HG03575 (cell line): ENCODE results near the gene FOXO1.

ENCODE experiments used
- ATAC-seq: cut with Tn5 transposase; IDR thresholded peaks from one replicate; pipeline ENCODE4 v1.9.1; 2021; ENCODE audit not compliant: unreplicated experiment, insufficient number of reproducible peaks, low FRiP score; ENCODE audit errors: extremely low read depth

The FOXO1 gene

DNA sequence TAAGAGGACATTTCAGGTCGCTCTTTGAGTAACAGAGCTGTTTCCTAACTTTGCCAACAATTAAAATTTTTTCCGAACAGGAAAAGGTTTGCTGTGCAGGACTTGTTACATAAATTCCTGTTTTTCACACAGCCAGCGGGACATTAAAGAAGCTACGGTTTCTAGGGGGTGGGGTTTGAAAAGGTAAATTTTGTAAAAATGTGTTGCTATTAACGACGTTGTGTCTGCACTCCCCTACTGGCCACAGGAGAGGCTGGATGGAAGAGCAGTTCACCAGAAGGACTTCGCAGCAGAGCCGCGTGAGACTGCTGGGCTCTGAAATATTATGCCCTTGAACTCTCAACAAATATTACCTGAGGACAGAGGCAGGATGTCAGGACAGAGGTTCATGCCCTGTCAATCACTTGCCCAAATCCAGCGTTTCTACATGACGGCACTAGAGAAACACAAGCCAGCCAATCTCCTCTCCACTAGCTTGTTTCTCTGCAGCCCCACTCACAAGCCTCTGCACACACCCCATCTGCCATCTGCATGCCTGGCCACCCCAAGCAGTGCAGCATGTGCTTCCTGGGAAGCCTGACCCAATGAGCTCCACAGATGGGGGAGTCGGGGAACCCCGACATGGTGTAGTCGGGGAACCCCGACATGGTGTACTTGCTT lies 102.0 kb downstream of the FOXO1 start:
- ATAC-seq, result no peak

DNA sequence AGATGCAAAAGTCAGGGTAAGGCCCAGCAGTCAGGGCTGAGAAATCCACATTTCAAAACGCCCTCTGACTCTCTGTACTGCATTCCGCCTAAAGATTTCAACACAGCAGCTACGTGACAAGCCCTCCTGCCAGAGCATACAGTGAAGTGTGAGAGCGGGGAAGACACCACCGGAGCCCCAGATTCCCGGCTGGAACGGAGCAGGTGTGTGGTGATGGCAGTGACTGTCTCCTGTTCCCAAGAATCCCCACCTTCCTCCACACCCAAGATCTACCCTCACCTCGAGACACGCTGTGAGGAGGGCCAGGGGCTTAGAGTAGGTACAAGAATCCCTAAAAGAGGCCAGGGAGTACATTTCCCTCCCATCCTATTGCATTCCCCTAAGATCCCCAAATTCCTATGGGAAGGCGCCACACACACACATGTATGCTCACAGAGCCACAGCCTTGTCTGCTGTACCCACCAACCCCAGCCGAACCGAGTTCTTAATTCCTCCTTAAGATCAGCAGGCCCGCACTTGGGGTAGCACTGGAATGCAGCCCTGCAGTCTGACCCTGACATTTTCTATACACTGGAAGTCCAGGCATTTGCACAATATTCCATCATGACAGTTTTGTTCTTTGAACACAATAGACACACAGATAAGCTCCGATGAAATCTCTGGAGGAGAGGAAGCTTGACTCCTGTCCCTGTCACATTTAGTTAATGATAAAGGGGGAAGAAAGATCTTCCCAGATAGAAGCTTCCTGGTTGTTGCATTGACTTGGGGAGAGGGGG lies 102.9 kb downstream of the FOXO1 start:
- ATAC-seq, result no peak

DNA sequence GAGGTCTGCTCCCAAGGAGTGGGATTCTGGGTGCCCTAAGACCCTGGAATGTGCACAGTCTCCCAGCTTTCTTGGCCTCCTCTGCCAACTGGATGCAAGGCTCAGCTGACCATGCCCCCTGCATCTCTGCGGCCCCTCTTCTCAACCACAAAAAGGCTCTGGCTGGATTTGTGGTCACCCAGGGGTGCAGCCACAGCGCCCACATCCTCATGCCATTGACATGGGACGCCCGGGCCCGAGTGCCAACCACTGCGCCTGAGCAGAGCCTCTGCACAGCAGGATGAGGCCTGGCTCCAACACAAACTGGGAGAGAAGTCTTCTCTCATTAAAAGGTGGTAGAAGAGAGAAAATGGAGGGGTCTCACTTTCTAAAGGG lies 103.5 kb downstream of the FOXO1 start:
- no peak for ATAC-seq

DNA sequence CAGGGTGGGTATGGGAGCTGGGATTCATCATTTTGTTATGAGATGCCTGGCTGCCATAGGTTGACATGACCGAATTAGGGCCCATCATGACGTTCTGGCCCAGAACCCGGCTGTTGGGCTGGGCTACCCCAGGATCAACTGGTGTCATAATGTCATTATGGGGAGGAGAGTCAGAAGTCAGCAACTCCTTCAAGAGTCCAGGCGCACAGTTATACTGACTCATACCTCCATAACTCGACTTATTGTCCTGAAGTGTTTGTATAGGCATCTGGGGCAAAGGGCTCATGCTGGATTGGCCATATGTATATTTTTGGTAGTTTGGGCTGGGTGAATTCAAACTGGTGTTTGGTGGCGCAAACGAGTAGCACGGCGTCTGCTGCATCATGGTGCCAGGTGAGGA lies 106.5 kb downstream of the FOXO1 start:
- no peak for ATAC-seq

DNA sequence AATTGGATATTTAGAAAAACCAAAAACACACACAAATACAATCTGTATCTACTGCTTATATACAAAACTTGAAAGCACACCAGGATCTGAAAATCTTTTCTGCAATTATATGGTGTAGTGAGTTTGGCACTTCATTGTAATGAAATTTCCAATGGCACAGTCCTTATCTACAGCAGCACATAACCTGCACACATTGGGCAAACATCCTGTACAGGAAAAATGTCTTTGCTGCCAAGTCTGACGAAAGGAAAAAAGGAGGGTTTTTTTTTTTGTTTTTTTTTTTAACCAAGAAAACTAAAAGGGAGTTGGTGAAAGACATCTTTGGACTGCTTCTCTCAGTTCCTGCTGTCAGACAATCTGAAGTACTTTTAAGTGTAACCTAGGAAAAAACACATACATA lies 107.8 kb downstream of the FOXO1 start:
- no peak for ATAC-seq

DNA sequence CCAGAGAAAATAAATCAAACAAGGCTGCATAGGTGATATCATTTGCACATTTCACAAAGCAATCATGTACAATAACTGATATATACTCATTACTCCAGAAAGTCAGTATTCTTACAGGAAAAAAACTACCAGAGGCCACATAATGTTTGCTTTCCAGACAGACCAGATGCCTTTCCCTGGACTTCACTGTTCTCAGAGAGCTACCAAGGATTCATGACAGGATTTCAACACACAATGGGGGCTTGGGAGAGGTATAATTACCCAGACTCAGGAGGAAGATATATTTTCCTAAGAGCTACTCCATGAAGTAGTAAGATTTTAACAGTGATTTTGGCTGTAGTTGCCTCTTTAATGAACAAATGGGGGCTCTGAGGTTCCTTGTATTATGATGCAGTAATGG lies 110.0 kb downstream of the FOXO1 start:
- ATAC-seq, result no peak

DNA sequence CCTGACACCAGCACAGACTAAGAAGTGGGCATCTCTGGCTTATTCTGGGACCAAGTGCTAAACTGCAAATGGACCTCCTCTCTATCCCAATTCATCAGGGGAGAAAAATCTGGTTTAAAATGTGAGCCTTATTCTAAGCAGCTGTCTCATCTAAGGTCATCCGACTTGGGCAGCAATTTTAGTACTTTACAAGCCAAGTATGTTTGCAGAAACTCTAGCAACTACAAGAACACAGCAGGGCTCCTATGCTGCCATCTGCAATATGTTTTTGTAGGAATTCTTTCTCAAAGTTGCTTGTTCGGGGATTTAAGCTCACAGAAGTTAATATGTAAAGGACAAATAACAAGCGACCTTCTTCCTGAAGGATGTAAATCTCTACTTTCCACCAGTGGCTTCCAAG lies 113.1 kb downstream of the FOXO1 start:
- no peak for ATAC-seq

DNA sequence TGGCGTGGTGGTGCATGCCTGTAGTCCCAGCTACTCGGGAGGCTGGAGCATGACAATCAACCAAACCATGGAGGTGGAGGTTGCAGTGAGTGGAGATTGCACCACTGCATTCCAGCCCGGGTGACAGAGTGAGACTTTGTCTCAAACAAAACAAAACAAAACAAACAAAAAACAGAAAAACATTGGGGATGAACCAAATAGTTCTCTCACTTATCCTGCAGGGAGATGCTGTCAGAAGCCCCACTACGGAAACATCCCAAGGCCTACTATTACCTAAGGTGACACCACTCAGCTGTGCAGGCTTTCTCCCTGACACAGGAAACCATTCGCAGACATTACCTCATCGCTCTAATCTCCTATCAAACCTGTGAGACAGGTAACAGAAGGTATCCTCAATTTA lies 113.5 kb downstream of the FOXO1 start:
- ATAC-seq, result no peak

DNA sequence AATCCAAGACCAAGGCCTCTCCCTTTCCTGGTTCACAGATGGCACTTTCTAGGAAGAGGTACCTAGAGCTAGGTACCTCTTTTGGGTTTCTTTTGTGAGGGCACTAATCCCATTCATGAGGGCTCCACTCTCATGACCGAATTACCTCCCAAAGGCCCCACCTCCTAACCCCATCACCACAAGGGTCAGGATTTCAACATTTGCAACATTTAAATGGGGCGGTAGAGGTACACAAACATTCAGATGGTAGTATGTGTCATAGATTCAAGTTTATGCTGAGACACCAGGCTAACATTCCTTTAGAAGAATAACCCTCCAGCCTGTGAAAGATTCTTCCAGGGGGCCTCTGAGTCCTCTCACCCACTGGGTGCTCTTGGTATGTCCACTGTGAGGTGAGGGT lies 116.3 kb downstream of the FOXO1 start:
- no peak for ATAC-seq

DNA sequence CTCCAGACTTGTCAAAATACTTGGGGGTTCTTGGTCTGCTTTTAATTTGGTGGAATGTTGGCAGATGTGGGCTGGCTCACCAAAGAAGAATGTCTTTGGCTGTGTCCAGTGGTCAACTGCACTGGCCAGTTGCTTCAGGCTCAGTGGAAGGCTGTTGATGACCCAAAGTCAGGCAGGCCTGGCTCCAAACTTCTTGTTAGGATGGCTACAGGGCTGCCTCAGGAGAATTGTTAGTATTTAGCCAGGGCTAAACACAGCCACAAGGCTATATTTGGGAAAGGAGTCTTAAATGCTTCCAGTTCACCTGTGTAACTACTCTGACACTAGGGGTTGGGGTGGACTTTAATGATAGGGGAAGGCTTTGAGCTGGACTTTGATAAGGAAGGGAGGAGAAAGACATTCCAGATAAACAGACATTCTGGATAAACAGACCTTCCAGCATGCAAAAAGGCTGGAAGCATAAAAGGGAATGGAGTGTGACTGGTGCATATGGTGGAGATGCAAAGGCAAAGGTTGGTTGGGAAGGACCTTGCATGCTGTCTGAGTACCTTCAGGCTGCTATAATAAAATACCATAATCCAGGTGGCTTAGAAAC lies 116.8 kb downstream of the FOXO1 start:
- no peak for ATAC-seq

DNA sequence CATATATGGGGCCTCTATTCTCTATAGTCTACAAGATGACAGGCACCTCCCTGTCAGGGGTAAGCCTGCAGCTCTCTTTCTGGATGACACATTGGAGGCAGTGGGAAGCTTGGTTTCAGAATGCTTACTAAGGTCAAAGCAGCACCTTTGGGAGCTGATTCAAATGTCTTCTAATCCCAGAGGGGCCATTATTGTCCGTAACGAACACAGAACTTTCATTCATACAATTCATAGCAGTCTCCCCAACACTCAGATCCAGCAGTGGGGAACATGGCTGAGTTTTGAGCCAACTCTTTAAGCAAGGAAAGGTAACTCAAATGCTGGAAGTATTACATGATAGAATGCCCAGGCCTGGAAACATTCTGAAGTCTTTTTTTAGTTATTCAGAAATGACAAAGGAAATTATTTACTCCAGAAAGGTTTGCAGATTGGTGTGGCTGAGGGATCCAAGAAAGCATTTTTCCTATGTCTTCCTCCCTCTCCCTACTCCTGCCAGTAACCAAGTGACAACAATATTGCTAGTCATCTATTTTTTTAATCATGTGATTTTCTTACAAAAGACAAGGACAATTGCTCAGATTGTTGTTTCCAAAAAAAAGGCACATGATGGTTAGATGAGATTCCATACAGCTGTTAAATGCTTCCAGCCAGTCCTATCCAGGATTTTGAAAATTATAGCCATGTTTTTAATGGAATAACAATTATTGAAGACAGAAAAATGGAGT lies 118.7 kb downstream of the FOXO1 start:
- no peak for ATAC-seq

DNA sequence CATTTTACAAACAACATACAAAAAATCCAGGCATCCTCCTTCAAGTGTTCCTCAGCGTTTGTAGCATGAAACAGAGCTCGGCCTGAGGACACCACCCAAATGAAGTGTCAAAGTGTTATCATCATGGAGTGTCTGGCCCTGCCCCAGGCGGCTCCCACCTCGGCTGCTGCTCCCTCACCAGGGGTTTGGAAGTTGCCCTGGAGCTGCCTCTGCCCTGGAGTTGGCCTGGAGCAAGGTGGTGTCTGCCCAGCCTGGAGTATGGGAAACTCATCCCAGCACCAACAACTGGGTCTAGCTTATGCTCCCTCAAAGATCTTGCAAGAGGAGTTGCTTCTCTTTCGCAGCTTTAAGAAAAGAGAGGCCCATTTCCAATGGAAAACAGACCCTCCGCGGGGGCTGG lies 120.4 kb downstream of the FOXO1 start:
- no peak for ATAC-seq

DNA sequence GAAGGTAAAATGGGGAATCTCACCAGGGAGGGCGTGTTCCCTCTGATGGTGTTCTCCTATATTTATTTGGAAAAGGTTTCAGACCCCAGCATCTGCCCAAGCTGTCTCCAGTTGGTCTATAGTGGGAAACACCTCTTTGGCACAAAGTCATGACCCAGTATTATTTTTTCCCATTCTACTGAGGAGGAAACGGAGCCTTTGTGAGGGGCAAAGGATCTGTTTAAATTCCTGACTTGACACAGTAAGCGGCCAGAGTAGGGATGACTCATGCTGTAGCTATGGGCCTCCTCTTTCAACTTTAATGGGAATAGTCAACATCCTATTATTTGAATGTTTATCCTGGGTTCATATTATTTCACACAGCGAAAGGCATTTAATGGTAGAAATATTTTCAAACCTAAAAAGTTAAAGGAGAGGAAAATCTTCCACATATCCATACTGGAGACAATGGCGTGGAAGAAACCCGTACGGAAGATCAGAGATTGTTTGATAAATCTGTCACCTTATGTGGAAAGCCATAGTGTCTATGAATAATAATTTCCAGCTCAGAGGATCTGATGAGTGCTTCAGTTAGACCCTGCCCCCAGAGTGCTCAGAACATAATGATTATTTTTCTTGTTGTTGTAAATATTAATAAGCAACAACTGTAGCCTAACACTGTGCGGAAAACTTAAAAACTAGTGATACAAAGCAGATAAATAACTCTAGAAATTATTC lies 126.0 kb downstream of the FOXO1 start:
- ATAC-seq, result no peak

DNA sequence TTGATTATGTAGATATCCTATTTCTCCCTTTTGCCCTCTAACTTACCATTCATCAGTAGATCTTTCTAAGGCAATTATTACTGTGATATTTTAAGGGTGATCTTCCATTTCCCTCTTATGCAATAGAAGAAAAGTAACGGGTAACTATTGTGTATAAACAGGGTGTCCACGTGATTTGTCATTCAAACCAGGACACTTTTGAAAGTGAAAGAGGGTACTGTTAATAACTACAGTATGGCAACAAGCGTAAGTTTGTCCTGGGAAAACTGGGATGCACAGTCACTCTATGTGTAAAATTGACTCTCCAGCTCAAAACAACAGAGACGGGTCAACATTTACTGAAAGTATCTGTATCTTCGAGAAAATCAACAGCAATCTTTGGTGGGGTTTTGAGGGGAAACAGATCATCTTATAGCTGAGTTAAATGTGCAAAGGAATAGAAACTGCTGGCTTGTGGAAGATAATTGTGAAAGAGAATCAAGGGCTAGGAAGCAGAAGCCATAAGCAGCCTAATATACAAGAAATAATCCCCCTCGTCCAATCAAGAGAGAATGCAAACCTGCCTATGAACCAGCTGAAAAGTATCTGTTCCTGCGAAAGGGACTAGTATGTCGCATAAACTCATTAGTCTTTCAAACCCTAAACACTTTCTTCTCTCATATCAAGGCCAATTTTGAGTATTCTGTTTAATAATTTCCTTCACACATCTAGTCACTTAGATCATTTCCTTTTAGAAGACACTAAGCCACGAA lies 126.7 kb downstream of the FOXO1 start:
- no peak for ATAC-seq

DNA sequence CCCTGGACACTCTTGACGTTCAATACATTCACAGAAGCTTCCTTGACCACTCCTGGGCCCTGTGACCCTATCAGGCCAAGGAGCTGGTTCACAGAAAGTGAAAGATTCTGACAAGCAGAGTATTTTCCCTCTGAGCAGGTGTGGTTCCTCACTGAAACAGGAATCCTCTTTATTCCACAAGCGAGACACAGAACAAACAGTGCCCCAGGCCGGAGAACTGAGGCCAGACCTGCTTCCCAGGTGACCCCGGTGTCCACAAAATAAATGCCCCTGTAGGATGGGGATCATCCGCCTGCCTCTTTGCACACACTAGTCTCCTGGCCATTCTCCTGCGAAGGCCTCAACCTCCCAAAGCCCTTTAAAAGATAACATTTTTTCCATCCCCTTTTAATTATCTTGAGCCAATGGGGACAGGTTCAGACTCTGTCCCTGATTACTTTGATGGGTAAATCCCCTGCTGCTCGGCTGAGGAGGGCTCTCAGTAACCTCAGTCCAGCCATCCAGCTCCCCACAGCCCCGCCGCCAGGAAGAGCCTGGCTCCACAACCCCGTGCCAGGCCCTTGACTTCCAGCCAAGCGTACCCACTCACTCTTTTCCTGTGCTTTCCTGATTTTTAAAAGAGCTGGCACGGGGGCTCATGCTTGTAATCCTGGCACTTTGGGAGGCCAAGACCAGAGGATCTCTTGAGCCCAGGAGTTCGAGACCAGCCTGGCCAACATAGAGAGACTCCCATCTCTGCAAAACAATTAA lies 129.1 kb downstream of the FOXO1 start:
- ATAC-seq, result no peak

DNA sequence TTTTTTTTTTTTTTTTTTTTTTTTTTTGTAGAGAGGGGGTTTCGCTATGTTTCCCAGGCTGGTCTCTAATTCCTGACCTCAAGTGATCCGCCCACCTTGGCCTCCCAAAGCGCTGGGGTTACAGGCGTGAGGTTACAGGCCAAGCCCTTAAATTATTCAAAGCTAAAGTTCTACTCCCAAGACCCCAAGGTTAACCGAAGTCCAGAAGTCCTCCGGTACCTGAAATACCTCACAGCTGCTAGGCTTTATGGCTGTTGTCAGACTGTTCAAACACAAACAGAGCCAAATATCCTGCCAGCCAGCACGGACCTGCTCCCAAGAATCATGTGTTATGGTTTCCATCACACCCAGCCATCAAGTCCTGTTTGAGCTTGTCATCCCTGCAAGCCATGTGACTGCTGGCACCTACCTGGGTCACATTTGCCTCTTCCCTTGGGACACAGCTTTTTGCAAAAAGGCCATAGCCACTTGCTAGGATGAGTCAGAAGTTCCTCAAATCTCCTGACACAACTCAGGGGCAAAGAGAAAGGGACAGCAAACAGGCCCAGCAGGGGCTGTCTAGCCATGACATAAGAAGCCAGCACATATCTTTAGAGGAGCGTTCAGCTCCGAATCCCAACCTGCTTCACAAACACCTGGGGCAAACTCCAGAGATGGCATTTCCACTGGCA lies 129.9 kb downstream of the FOXO1 start:
- ATAC-seq, result no peak

DNA sequence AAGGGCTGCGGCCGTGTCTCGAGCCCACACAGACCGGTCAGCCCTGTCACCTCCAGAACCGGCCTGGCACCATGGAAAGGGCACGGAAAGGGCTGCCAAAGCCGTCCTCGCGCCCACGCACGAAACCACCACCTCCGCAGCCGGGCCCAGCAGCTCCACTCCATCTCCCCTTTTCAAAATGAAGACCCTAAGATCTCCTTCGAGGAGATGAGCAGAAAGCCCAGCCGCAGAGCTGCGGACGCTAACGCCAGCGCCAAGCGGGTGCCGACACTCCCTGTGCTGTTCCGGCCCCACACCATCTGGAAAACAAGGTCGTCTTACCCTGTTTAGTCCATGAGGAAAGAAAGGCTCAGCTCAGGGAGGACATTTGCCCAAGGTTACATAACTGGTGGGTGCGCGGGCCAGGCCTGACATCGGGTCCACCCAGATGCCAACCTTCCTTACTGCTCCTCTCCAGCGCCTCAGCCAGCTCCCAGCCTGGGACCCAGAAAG lies 131.1 kb downstream of the FOXO1 start:
- ATAC-seq, result no peak
